HG03135 (cell line): Measurements from ENCODE around the gene RANBP9.

Experiments
- ATAC-seq: cut with Tn5 transposase; IDR thresholded peaks from one replicate; pipeline ENCODE4 v1.9.1; 2021; ENCODE audit warnings: mild to moderate bottlenecking, moderate library complexity; ENCODE audit not compliant: unreplicated experiment

RANBP9 gene

GRCh38 chr6:13655700-13656099 lies 55.9 kb downstream of the RANBP9 start:
- ATAC-seq, result no peak

GRCh38 chr6:13654496-13654895 lies 57.1 kb downstream of the RANBP9 start:
- ATAC-seq, result no peak

GRCh38 chr6:13653296-13653695 lies 58.3 kb downstream of the RANBP9 start:
- ATAC-seq, result no peak

- ATAC-seq, result no peak
Measured at GRCh38 chr6:13649393-13649792, 62.2 kb downstream of the RANBP9 start.

- no peak for ATAC-seq
Measured at GRCh38 chr6:13648850-13649249, 62.8 kb downstream of the RANBP9 start.

- no peak for ATAC-seq
Measured at GRCh38 chr6:13643125-13643524, 68.5 kb downstream of the RANBP9 start.

GRCh38 chr6:13641315-13641714 lies 70.3 kb downstream of the RANBP9 start:
- no peak for ATAC-seq

GRCh38 chr6:13638626-13639025 lies 73.0 kb downstream of the RANBP9 start:
- ATAC-seq, result no peak

GRCh38 chr6:13638014-13638413 lies 73.6 kb downstream of the RANBP9 start:
- no peak for ATAC-seq

GRCh38 chr6:13635948-13636658 lies 75.5 kb downstream of the RANBP9 start:
- ATAC-seq, result no peak

GRCh38 chr6:13633343-13633742 lies 78.3 kb downstream of the RANBP9 start:
- no peak for ATAC-seq

- ATAC-seq, result no peak
Measured at GRCh38 chr6:13630499-13630898, 81.1 kb downstream of the RANBP9 start.

- ATAC-seq, result no peak
Measured at GRCh38 chr6:13629459-13630116, 82.0 kb downstream of the RANBP9 start.

GRCh38 chr6:13624871-13625288 lies 86.8 kb downstream of the RANBP9 start:
- ATAC-seq, result peak; percentile 58

GRCh38 chr6:13617066-13617465 lies 94.6 kb downstream of the RANBP9 start:
- ATAC-seq, result no peak

- peak; percentile 10 for ATAC-seq
Measured at GRCh38 chr6:13615792-13616120, 95.9 kb downstream of the RANBP9 start.

- ATAC-seq, result peak; percentile 92
Measured at GRCh38 chr6:13614926-13615791, 96.5 kb downstream of the RANBP9 start, which contains the start of gene NOL7. Gene NOL7, plus strand, starts transcription at chr6:13615335. Its CDS starts 24 bp downstream, at chr6:13615359.

GRCh38 chr6:13614126-13614925 lies 97.3 kb downstream of the RANBP9 start:
- peak; percentile 21 for ATAC-seq

- ATAC-seq, result no peak
Measured at GRCh38 chr6:13613029-13613594, 98.5 kb downstream of the RANBP9 start.

GRCh38 chr6:13611715-13612114 lies 99.9 kb downstream of the RANBP9 start:
- no peak for ATAC-seq
